Tibial nerve (tissue), 4 donors: ENCODE results near the gene PARD3B. TPM values are rescaled to one million over a fixed set of nuclear protein-coding genes. Genes with fewer than 3 reads are reported as not detected.

Experiments used
- DNase-seq, 2 donors: peaks; one replicate each; pipeline ENCODE4 v3.0.0-alpha.2; 2019; ENCODE audit warnings: low spot score in 2 of 2
- H3K27ac ChIP-seq, 4 donors: fragments of 200-600 bp; sonication (generic) in 3 of 4; one replicate each; pipeline ENCODE4 v1.5.1; 2017 to 2019; ENCODE audit warnings: mild to moderate bottlenecking in 1 of 4
- H3K27me3 ChIP-seq, 2 donors: fragments of 200-600 bp; sonication (generic) in 1 of 2; one replicate each; pipeline versions ENCODE4 v1.5.1 to v1.6.0; 2017 to 2019
- H3K36me3 ChIP-seq, 3 donors: fragments of 200-600 bp; sonication (generic); one replicate each; pipeline ENCODE4 v1.5.1; 2018 to 2019
- H3K4me1 ChIP-seq, 4 donors: fragments of 200-600 bp; sonication (generic) in 3 of 4; one replicate each; pipeline ENCODE4 v1.5.1; 2017 to 2019
- H3K4me3 ChIP-seq, 4 donors: fragments of 200-600 bp; sonication (generic) in 3 of 4; one replicate each; pipeline ENCODE4 v1.5.1; 2017 to 2019; ENCODE audit warnings: mild to moderate bottlenecking in 1 of 4, moderate library complexity in 1 of 4
- H3K9me3 ChIP-seq, 4 donors: fragments of 200-600 bp; sonication (generic) in 3 of 4; one replicate each; pipeline ENCODE4 v1.5.1; 2017 to 2019
- EP300 ChIP-seq, 2 donors: sonication (generic); formaldehyde crosslinking; IDR thresholded peaks; one replicate each; pipeline ENCODE4 v1.6.1; 2017; ENCODE audit warnings: antibody characterized with exemption in 2 of 2, mild to moderate bottlenecking in 1 of 2
- POLR2A ChIP-seq, 2 donors: fragments of 450-650 bp; IDR thresholded peaks; one replicate each; pipeline ENCODE4 v1.6.1; 2017; ENCODE audit warnings: antibody characterized with exemption in 2 of 2, mild to moderate bottlenecking in 2 of 2, moderate library complexity in 2 of 2
- WGBS, 2 donors: methylation state at CpG; one replicate each; pipeline ENCODE4 v1.1.5; 2018; 5-methylcytosine and 5-hydroxymethylcytosine counted together
- total RNA-seq, 4 donors: library from RNA; depleted of rRNA; stranded (reverse); fragments of >200 nt; gene quantifications; one replicate each; pipeline ENCODE4 v1.1.0, GENCODE V29; 2016
- TF ChIP-seq, protein P1 (sequence below), 5 experiments: fragments of 200-600 bp in 3 of 5; fragments of 450-650 bp in 2 of 5; sonication (generic) in 3 of 5; IDR thresholded peaks; one replicate each; pipeline ENCODE4 v1.5.1; 2016 to 2019; ENCODE audit warnings: antibody characterized with exemption in 5 of 5, mild to moderate bottlenecking in 3 of 5, moderate library complexity in 2 of 5

The PARD3B gene
- total RNA-seq, 4 donors from 2014 or later = 47.4 to 101 (median 64.8) TPM

DNA sequence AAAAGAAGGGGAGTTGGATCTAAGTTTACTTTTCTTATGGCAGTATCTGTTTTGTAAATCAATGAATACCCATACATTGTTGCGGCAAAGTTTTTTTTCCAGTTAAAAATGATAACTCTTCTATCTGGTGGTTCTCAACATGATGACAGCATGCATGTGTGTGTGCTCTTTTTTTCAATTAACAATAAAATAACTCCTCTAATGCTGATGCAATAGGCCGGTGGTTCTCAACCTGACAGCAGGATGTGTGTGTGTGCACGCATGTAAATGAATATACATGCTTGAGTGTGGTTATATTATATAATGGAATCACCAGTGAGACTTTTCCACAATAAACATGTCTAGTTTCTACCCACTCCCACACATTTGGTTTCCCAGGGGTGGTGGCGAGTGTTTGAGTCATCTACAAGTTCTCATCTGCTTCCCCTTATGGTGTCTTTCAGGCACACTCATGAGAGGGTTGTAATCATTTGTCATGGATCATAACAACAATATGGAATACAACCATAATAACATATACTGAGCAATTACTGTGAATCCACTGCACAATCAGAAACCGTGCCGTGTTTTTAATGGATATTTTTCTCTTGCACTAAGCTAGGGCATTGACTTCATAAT lies 31.2 kb downstream of the PARD3B start:
- no peaks in the 10 kb centered on the region for H3K27me3 ChIP-seq
- H3K27ac ChIP-seq = no peak overlapping the region
- H3K36me3 ChIP-seq = no peaks in the 10 kb centered on the region
- DNase-seq = no peak
- H3K4me3 ChIP-seq = no peak overlapping the region
- peaks cover 0 to 31% (median 11%) of the 10 kb centered on the region in 4 donors for H3K4me1 ChIP-seq
- no peaks in the 10 kb centered on the region for H3K9me3 ChIP-seq
- WGBS, 2 donors = 96% methylated on average over 6 of the region's 6 CpGs
- TF ChIP-seq EP300 (IDR thresholded peaks at IDR 0.05) (no peak), POLR2A (IDR thresholded peaks at IDR 0.05) (no peak)
- TF ChIP-seq, protein P1, sequence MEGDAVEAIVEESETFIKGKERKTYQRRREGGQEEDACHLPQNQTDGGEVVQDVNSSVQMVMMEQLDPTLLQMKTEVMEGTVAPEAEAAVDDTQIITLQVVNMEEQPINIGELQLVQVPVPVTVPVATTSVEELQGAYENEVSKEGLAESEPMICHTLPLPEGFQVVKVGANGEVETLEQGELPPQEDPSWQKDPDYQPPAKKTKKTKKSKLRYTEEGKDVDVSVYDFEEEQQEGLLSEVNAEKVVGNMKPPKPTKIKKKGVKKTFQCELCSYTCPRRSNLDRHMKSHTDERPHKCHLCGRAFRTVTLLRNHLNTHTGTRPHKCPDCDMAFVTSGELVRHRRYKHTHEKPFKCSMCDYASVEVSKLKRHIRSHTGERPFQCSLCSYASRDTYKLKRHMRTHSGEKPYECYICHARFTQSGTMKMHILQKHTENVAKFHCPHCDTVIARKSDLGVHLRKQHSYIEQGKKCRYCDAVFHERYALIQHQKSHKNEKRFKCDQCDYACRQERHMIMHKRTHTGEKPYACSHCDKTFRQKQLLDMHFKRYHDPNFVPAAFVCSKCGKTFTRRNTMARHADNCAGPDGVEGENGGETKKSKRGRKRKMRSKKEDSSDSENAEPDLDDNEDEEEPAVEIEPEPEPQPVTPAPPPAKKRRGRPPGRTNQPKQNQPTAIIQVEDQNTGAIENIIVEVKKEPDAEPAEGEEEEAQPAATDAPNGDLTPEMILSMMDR (IDR thresholded peaks at IDR 0.05) = no peak

DNA sequence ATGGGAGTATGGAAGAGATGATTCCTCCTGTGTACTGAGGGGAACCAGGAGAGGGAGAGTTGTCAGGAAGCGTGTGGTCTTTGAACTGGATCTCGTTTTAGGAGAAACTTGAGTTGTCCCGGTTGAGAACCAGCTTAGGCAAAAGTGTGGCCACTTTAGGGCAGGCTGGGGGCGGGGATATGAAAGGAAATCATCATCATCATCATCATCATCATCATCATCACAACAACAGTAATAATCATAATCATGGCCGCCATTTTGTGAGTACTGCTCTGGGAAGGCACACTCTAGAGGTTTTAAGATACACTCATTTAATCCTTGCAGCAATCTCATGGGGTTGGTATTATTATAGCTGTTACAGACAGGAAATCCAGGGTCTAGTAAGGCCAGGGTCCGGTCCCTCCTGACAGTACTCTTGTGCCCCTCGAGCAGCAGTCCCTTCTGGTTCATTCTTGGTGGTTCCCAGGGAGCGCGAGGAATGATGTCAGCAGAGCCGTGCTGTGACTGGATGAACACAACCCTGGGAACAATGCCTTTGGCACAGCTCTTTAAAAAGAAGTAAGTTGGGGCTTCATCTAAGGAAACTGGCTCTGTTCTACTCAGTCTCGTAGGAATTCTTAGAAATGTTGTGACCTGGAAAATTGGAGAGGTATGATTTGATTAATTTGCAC lies 33.8 kb downstream of the PARD3B start:
- H3K36me3 ChIP-seq = no peaks in the 10 kb centered on the region
- DNase-seq = no peak
- H3K27me3 ChIP-seq = no peaks in the 10 kb centered on the region
- 90 to 91% methylated on average over 11 of the region's 11 CpGs for WGBS, 2 donors
- TF ChIP-seq, protein P1 (IDR thresholded peaks at IDR 0.05) = no peak
- TF ChIP-seq POLR2A (IDR thresholded peaks at IDR 0.05) (no peak), EP300 (IDR thresholded peaks at IDR 0.05) (no peak)
- peaks cover 0 to 22% (median 3%) of the 10 kb centered on the region in 4 donors for H3K4me1 ChIP-seq
- H3K9me3 ChIP-seq = no peaks in the 10 kb centered on the region
- H3K27ac ChIP-seq = no peak overlapping the region
- no peak overlapping the region for H3K4me3 ChIP-seq

- H3K27me3 ChIP-seq = no peaks in the 10 kb centered on the region
- TF ChIP-seq, protein P1 (IDR thresholded peaks at IDR 0.05) = no peak
- TF ChIP-seq POLR2A (IDR thresholded peaks at IDR 0.05) (no peak), EP300 (IDR thresholded peaks at IDR 0.05) (no peak)
- WGBS, 2 donors = 66 to 76% methylated on average over 4 of the region's 4 CpGs
These were observed 36.7 kb downstream of the PARD3B start for GRCh38 chr2:204581946-204582345.

GRCh38 chr2:204583773-204584172 lies 38.5 kb downstream of the PARD3B start:
- 72 to 75% methylated on average over 2 of the region's 2 CpGs for WGBS, 2 donors
- DNase-seq = no peak
- H3K27me3 ChIP-seq = no peaks in the 10 kb centered on the region
- no peak overlapping the region for H3K27ac ChIP-seq
- H3K4me3 ChIP-seq = no peak overlapping the region
- TF ChIP-seq POLR2A (IDR thresholded peaks at IDR 0.05) (no peak), EP300 (IDR thresholded peaks at IDR 0.05) (no peak)
- TF ChIP-seq, protein P1 (IDR thresholded peaks at IDR 0.05) = no peak
- H3K36me3 ChIP-seq = no peaks in the 10 kb centered on the region
- H3K4me1 ChIP-seq = peaks cover 0 to 4% (median 0%) of the 10 kb centered on the region in 4 donors
- no peaks in the 10 kb centered on the region for H3K9me3 ChIP-seq

More at GRCh38 chr2:204581946-204582345, 36.7 kb downstream of the PARD3B start:
- Histone ChIP-seq H3K4me1 (peaks cover 0 to 4% (median 0%) of the 10 kb centered on the region in 4 donors), H3K4me3 (no peak overlapping the region), H3K36me3 (no peaks in the 10 kb centered on the region), H3K27ac (no peak overlapping the region), H3K9me3 (no peaks in the 10 kb centered on the region)
- no peak for DNase-seq

- H3K36me3 ChIP-seq = no peaks in the 10 kb centered on the region
- peaks cover 0 to 6% (median 0%) of the 10 kb centered on the region in 4 donors for H3K4me1 ChIP-seq
- no peak overlapping the region for H3K4me3 ChIP-seq
- H3K27me3 ChIP-seq = no peaks in the 10 kb centered on the region
- TF ChIP-seq, protein P1 (IDR thresholded peaks at IDR 0.05) = no peak
- TF ChIP-seq EP300 (IDR thresholded peaks at IDR 0.05) (no peak), POLR2A (IDR thresholded peaks at IDR 0.05) (no peak)
- no peak overlapping the region for H3K27ac ChIP-seq
- no peak for DNase-seq
- peaks cover 0 to 15% (median 3%) of the 10 kb centered on the region in 4 donors for H3K9me3 ChIP-seq
- WGBS, 2 donors = 89 to 92% methylated on average over 1 of the region's 1 CpG
These were observed 40.7 kb downstream of the PARD3B start for GRCh38 chr2:204585930-204586329.
